RPMI7951 (cell line): ENCODE data around the gene UCP1. TPM values are rescaled to one million over a fixed set of nuclear protein-coding genes. Genes with fewer than 3 reads are reported as not detected.
"Not testable (repeated sequence)": the region's sequence is repeated elsewhere in the genome, so short reads cannot be mapped to it uniquely, and the experiment has no call there.

Experiments
- DNase-seq: peaks from one replicate; pipeline ENCODE4 v3.0.0-alpha.2; 2012; ENCODE audit warnings: low read depth
- total RNA-seq: library from RNA; depleted of rRNA; stranded (reverse); fragments of >200 nt; shearing (Covaris generic); gene quantifications from 2 replicates; pipeline ENCODE4 v1.2.3, GENCODE V29; 2014; rRNA removed

Gene UCP1
- total RNA-seq, 1 experiment from 2014 or later = not detected

- no peak for DNase-seq
These were observed 34.7 kb downstream of the UCP1 start for GRCh38 chr4:140533951-140534480.

GRCh38 chr4:140529434-140529833, 39.3 kb downstream of the UCP1 start:
- DNase-seq = no peak

GRCh38 chr4:140523857-140524742, 44.7 kb downstream of the UCP1 start, which contains the start of gene ELMOD2:
Gene ELMOD2 (plus strand): TSS chr4:140524168. CDS start chr4:140525429, 1,261 bp downstream.
- DNase-seq = peak; percentile 95

- DNase-seq = no peak
These were observed 45.3 kb downstream of the UCP1 start for GRCh38 chr4:140523370-140523856.

- DNase-seq = no peak
These were observed 53.3 kb downstream of the UCP1 start for GRCh38 chr4:140515423-140515822.

- DNase-seq = not testable (repeated sequence)
These were observed 55.0 kb downstream of the UCP1 start for GRCh38 chr4:140513765-140514164.

Other genes with a start within 250 kb of the UCP1 start
- gene SCOC, start 195.3 kb downstream of the UCP1 start, total RNA-seq = 57.7 and 80.4 TPM in 2 replicates
- gene CLGN, start 141.3 kb downstream of the UCP1 start, total RNA-seq = 1.3 TPM in 1 of 2 replicates, not detected in the other
- not detected in 2 replicates for gene MGAT4D, start 70.7 kb downstream of the UCP1 start, total RNA-seq
- gene ELMOD2, start 44.8 kb downstream of the UCP1 start, total RNA-seq = 26.1 and 26.4 TPM in 2 replicates
- 7.2 and 9.9 TPM in 2 replicates for gene TBC1D9, start 187.4 kb upstream of the UCP1 start, total RNA-seq